HCT116 (cell line): ENCODE data around the gene SDK2. TPM values are rescaled to one million over a fixed set of nuclear protein-coding genes. Genes with fewer than 3 reads are reported as not detected.

ENCODE experiments used
- ATAC-seq: fragments of 200-7000 bp; cut with Tn5 transposase; 2 replicates; pipeline ENCODE4 v1.9.1; 2020; ENCODE audit warnings: mild to moderate bottlenecking, moderate library complexity
- BruUV-seq: library from RNA; stranded (reverse); fragments of 400-500 nt; replicated peaks from 2 replicates; lab custom pipeline; 2021; lab: Mats Ljungman, UMichigan
- CTCF ChIA-PET: fragments of 300-600 bp; sonication (Branson Sonifier 250); formaldehyde crosslinking; loops from one replicate; lab custom pipeline; 2021; ENCODE audit warnings: antibody characterized with exemption; lab: Charles Lee
- POLR2A ChIA-PET: fragments of 300-600, 350-600 bp; sonication (Branson Sonifier 250); formaldehyde crosslinking; loops from one replicate; lab custom pipeline; 2021; ENCODE audit warnings: antibody characterized with exemption; lab: Charles Lee
- RAD21 ChIA-PET, 2 experiments: fragments of 300-600 bp; sonication (Branson Sonifier 250); formaldehyde crosslinking; loops; one replicate each; lab custom pipeline; 2023; ENCODE audit warnings: low total read pairs in 2 of 2; ENCODE audit not compliant: uncharacterized antibody in 2 of 2, unreplicated experiment in 2 of 2, low non-redundant PET in 1 of 2; lab: Charles Lee
- DNase-seq: peaks from one replicate; pipeline ENCODE4 v3.0.0-alpha.2; 2010; ENCODE audit warnings: low read depth, low spot score
- H2AFZ ChIP-seq: fragments of 200-600 bp; shearing (Covaris generic), sonication (generic); 2 replicates; pipeline ENCODE4 v1.6.1; 2017; ENCODE audit warnings: low read depth, mixed run types, mixed read lengths, antibody characterized with exemption, low read length; ENCODE audit not compliant: poor library complexity, severe bottlenecking
- H3K27ac ChIP-seq: 2 replicates; pipeline ENCODE4 v1.5.1; 2012; ENCODE audit warnings: low read depth, low read length
- H3K27me3 ChIP-seq: fragments of 200-600 bp; sonication (generic); 2 replicates; pipeline ENCODE4 v1.6.1; 2016; ENCODE audit warnings: mixed run types, low read length, mixed read lengths; ENCODE audit not compliant: insufficient read depth
- H3K36me3 ChIP-seq, 2 experiments: fragments of 200-500 bp in 1 of 2; fragments of 200-600 bp in 1 of 2; sonication (Bioruptor generic) in 1 of 2; sonication (generic) in 1 of 2; 2 replicates each; pipeline versions ENCODE4 v1.5.1 to v1.6.1; 2014 to 2016; ENCODE audit warnings: low read length in 2 of 2, inconsistent platforms in 1 of 2, mixed read lengths in 1 of 2, mixed run types in 1 of 2; ENCODE audit not compliant: insufficient read depth in 2 of 2, control insufficient read depth in 1 of 2
- H3K4me1 ChIP-seq, 2 experiments: fragments of 200-600 bp in 1 of 2; sonication (generic) in 1 of 2; 2 replicates each; pipeline versions ENCODE4 v1.5.1 to v1.6.1; 2012 to 2017; ENCODE audit warnings: low read length in 2 of 2, inconsistent platforms in 1 of 2, mild to moderate bottlenecking in 1 of 2, mixed read lengths in 1 of 2, mixed run types in 1 of 2, moderate library complexity in 1 of 2; ENCODE audit not compliant: insufficient read depth in 2 of 2, control insufficient read depth in 1 of 2
- H3K4me2 ChIP-seq: fragments of 200-600 bp; sonication (generic); 2 replicates; pipeline ENCODE4 v1.6.1; 2017; ENCODE audit warnings: mixed run types, low read length, mixed read lengths
- H3K4me3 ChIP-seq, 2 experiments: fragments of 200-600 bp in 1 of 2; sonication (generic) in 1 of 2; replicated peaks in 1 of 2; 2 replicates each; pipeline ENCODE4 v1.5.1; 2011 to 2016; ENCODE audit warnings: low read length in 2 of 2, control low read depth in 1 of 2, low read depth in 1 of 2, mild to moderate bottlenecking in 1 of 2, mixed read lengths in 1 of 2, mixed run types in 1 of 2
- H3K79me2 ChIP-seq: fragments of 200-600 bp; sonication (generic); 2 replicates; pipeline ENCODE4 v1.6.1; 2017; ENCODE audit warnings: mild to moderate bottlenecking, mixed run types, low read length, moderate library complexity, mixed read lengths; ENCODE audit not compliant: insufficient read depth
- H3K9ac ChIP-seq: fragments of 200-600 bp; sonication (generic); 2 replicates; pipeline ENCODE4 v1.6.1; 2016; ENCODE audit warnings: low read length, mixed read lengths
- H3K9me2 ChIP-seq: fragments of 200-600 bp; sonication (generic), shearing (Covaris generic); 2 replicates; pipeline ENCODE4 v1.6.1; 2017; ENCODE audit warnings: mixed run types, mild to moderate bottlenecking, moderate library complexity; ENCODE audit not compliant: insufficient read depth
- H3K9me3 ChIP-seq, 2 experiments: fragments of 200-500 bp in 1 of 2; fragments of 200-600 bp in 1 of 2; sonication (Bioruptor generic) in 1 of 2; sonication (generic) in 1 of 2; 2 replicates each; pipeline ENCODE4 v1.6.1; 2014 to 2017; ENCODE audit warnings: low read length in 2 of 2, mixed read lengths in 2 of 2, inconsistent platforms in 1 of 2, low read depth in 1 of 2, mild to moderate bottlenecking in 1 of 2, mixed run types in 1 of 2, moderate library complexity in 1 of 2; ENCODE audit not compliant: control insufficient read depth in 1 of 2, insufficient read depth in 1 of 2
- H4K20me1 ChIP-seq: fragments of 200-600 bp; sonication (generic), shearing (Covaris generic); 2 replicates; pipeline ENCODE4 v1.6.1; 2017; ENCODE audit warnings: mixed run types, mild to moderate bottlenecking, moderate library complexity; ENCODE audit not compliant: insufficient read depth
- ATF3 ChIP-seq: IDR thresholded peaks from 2 replicates; pipeline ENCODE4 v1.6.1; 2012
- CBX3 ChIP-seq: IDR thresholded peaks from 2 replicates; pipeline ENCODE4 v1.6.1; 2012; ENCODE audit warnings: low read depth
- CTCF ChIP-seq, 3 experiments: fragments of 200-600 bp in 1 of 3; sonication (generic) in 1 of 3; IDR thresholded peaks in 2 of 3; conservative IDR thresholded peaks in 1 of 3; 2 replicates each; pipeline ENCODE4 v1.5.1; 2012 to 2017; ENCODE audit warnings: low read depth in 2 of 3, low read length in 2 of 3, antibody characterized with exemption in 1 of 3, borderline replicate concordance in 1 of 3, control low read depth in 1 of 3, mild to moderate bottlenecking in 1 of 3, mixed read lengths in 1 of 3, mixed run types in 1 of 3, moderate library complexity in 1 of 3; ENCODE audit not compliant: insufficient read depth in 1 of 3
- EGR1 ChIP-seq: IDR thresholded peaks from 2 replicates; pipeline ENCODE4 v1.6.1; 2012; ENCODE audit warnings: low read depth
- ELF1 ChIP-seq: IDR thresholded peaks from 2 replicates; pipeline ENCODE4 v1.6.1; 2012; ENCODE audit warnings: low read depth, borderline replicate concordance
- FOSL1 ChIP-seq: IDR thresholded peaks from 2 replicates; pipeline ENCODE4 v1.6.1; 2012; ENCODE audit warnings: low read depth
- JUND ChIP-seq: IDR thresholded peaks from 2 replicates; pipeline ENCODE4 v1.6.1; 2012
- POLR2A ChIP-seq: IDR thresholded peaks from 2 replicates; pipeline ENCODE4 v1.7.0; 2011; ENCODE audit warnings: borderline replicate concordance; ENCODE audit not compliant: insufficient read depth, insufficient read length; ENCODE audit errors: extremely low read depth
- POLR2AphosphoS5 ChIP-seq: IDR thresholded peaks from 2 replicates; pipeline ENCODE4 v1.6.1; 2011; ENCODE audit warnings: mild to moderate bottlenecking, low read depth, low read length, moderate library complexity
- SRF ChIP-seq: IDR thresholded peaks from 2 replicates; pipeline ENCODE4 v1.6.1; 2012; ENCODE audit warnings: low read depth
- ZFX ChIP-seq: fragments of 450-650 bp; IDR thresholded peaks from 2 replicates; pipeline ENCODE4 v1.6.1; 2017
- ZNF274 ChIP-seq: fragments of 200-500 bp; sonication (Bioruptor generic); IDR thresholded peaks from 2 replicates; pipeline ENCODE4 v1.6.1; 2014; ENCODE audit warnings: mild to moderate bottlenecking, low read depth, low read length, inconsistent platforms
- intact Hi-C: fragments of 100-400 bp; cut with micrococcal nuclease; formaldehyde crosslinking; loops from 2 replicates; pipeline ENCODE4 v1.10.0; 2022
- total RNA-seq: library from RNA; stranded (reverse); gene quantifications from one replicate; pipeline ENCODE4 v1.2.1, GENCODE V29; 2021; ENCODE audit not compliant: unreplicated experiment

The SDK2 gene
- total RNA-seq, 1 experiment from 2014 or later = 0.10 TPM

DNA sequence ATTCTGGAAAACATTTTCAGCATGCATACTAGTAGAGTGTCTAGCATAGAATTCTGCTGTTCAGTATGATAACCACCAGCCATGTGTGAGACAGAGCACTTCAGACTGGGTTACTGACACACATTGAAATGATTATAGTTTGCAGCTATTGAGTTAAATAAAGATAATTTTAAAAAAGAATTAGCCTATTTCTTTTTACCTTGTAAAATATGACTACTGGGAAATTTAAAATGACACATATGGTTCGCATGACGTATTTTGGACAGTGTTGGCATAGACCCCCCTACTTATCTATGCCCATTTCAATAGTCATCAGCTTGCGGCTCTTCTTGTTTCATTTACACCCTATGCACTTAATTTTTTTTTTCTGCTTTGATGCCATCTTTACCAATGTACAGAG is 4.7 kb upstream of the SDK2 start (continued):
- TF ChIP-seq CBX3 = no peak
- no peak for TF ChIP-seq ELF1
- TF ChIP-seq JUND = no peak
- no peak for TF ChIP-seq CTCF (IDR thresholded peaks at IDR 0.05 in 2 of 3, conservative IDR thresholded peaks at IDR 0.05 in 1 of 3; ENCODE audit: borderline replicate concordance in 1 of 3, insufficient read depth in 1 of 3, low read depth in 2 of 3, low read length in 2 of 3)
- TF ChIP-seq ZFX = no peak
- no peak for TF ChIP-seq POLR2A
- TF ChIP-seq ZNF274 = no peak
- TF ChIP-seq SRF = no peak
- no peak for TF ChIP-seq POLR2AphosphoS5
- TF ChIP-seq FOSL1 = no peak
- TF ChIP-seq EGR1 = no peak
- TF ChIP-seq ATF3 = no peak

GRCh38 chr17:73648543-73648820 is 4.2 kb upstream of the SDK2 start:
- no peak overlapping the region for H2AFZ ChIP-seq
- H3K4me3 ChIP-seq = no peak overlapping the region
- H4K20me1 ChIP-seq = no peaks in the 10 kb centered on the region
- POLR2A ChIA-PET = no interaction called here
- no peaks in the 10 kb centered on the region for H3K79me2 ChIP-seq
- H3K36me3 ChIP-seq = no peaks in the 10 kb centered on the region
- ATAC-seq (no peak), DNase-seq (no peak)
- intact Hi-C loops = no loop called here
- H3K9ac ChIP-seq = no peak overlapping the region
- TF ChIP-seq SRF (no peak), ZNF274 (no peak), POLR2A (no peak), ELF1 (no peak), EGR1 (no peak)
- H3K4me1 ChIP-seq = no peaks in the 10 kb centered on the region
- RAD21 ChIA-PET = no interaction called here
- H3K27ac ChIP-seq = no peak overlapping the region
- H3K9me3 ChIP-seq = peaks cover 5% of the 10 kb centered on the region in 2 experiments; a peak in 2 of 4 replicates
- CTCF ChIA-PET = no interaction called here
- H3K27me3 ChIP-seq = peaks cover 24% of the 10 kb centered on the region
- no peak overlapping the region for H3K4me2 ChIP-seq
- H3K9me2 ChIP-seq = no peaks in the 10 kb centered on the region
- BruUV-seq = no TSS peak
